GM18511 (cell line): ENCODE measurements around the gene KRT71.
"Not testable (repeated sequence)": the region's sequence is repeated elsewhere in the genome, so short reads cannot be mapped to it uniquely, and the experiment has no call there.

Experiments
- ATAC-seq: cut with Tn5 transposase; IDR thresholded peaks from one replicate; pipeline ENCODE4 v1.9.1; 2021; ENCODE audit warnings: mild to moderate bottlenecking, moderate library complexity; ENCODE audit not compliant: unreplicated experiment

The KRT71 gene

DNA sequence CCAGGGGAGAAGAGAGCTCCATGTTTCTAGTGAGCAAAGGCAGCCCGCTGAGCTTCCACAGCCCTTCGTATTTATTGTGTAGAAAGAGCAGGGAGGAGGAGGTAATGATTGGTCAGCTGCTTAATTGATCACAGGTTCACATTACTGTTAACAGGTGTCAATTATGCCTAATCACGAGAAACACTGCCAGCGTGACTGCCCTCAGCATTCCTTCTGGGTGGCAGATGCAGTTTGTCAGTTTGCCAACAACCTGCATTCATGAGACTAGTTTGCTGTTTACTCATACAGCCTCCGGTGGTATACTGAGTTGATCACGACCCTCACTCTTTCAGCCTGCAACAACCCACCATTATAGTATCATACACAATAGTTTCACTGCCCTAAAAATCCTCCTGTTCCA is 52.4 kb downstream of the KRT71 start:
- ATAC-seq, result not testable (repeated sequence)

DNA sequence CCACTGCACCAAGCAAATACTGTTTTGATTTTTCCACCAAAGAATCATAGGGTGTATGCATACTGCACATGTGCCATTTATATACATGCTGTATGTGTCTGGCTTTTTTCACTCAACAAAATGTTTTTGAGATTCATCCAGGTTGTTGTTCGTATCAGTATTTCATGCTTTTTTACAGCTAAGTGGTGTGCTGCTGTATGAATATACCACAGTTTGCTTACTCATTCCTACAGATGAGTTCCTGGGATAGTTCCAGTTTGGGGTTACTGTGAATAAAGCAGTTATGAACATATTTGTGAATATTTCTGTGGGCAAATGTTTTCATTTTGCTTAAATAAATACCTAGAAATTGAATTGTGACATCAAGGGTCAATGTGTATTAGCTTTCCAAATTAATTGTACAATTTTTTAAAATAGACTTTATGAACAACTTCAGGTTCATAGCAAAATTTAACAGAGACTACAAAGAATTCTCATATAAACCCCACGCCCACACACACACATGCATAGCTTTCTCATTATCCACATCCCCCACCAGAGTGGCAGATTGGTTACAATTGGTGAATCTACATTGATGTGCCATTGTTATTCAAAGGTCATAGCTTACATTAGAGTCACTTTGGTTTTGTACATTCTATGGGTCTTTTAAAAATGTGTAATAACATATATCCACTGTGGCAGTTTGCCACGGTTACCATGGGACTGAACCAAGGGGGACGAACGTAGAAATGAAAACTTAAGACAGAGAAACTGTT is 53.0 kb downstream of the KRT71 start:
- no peak for ATAC-seq

DNA sequence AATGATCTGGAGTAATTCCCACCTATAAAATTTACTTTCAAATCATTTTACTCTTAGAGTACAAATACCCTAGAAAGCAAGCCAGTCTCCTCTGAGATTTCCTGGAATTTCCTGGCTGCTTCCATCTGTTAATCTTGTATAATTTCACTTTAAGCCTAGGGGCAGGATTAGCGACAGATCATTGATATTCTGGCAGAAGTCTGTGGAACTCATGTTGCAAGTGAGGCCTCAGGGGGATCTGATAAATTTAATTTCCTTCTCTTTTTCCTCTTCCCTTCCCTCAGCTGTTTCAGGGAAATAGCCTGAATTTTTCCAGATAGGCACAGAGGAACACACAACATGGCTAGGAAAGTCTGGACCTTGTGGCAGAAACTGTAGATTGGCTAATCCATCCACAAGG is 54.0 kb downstream of the KRT71 start:
- no peak for ATAC-seq

DNA sequence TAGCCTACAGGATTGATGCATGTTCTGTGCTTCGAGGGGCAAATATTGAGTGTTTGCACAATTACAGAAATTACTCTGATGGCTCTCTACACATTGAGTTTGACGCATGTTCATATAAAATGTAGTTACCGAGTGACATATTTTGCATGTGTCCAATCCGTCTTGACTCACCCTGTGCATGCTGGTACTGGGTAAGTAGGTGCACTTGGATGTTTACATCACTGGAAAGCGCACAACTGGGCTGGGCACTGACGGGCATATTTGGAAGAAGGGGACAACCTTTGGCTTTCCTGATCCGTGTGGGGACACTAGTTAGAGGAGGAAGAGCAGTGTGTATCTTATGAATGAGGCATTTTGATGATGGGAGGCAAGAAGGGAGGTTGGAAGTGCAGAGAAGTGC is 55.0 kb downstream of the KRT71 start:
- ATAC-seq, result no peak

DNA sequence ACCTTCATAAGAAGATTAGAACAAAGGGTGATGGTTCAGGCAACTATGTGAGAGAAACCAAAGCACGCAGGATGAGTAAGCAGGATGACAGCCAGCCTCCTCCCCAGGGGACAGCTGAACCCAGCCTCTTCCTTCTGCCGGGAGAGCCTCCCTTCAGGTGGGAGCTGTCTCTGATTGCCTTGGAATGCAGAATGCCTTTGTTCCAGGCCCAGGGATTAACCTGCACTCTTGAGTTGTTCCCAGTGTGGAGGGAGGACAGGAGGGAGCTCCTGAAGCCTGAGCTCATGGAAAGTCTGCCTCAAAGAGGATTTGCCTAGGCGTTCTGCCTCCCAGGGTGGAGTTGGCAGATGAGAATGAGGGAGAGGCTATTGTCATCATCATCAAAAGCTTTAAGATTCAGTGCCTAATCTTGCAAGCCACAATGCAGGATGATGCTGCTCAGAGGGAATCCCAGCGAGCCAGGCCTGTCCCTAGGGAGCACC is 56.3 kb downstream of the KRT71 start:
- ATAC-seq, result no peak

DNA sequence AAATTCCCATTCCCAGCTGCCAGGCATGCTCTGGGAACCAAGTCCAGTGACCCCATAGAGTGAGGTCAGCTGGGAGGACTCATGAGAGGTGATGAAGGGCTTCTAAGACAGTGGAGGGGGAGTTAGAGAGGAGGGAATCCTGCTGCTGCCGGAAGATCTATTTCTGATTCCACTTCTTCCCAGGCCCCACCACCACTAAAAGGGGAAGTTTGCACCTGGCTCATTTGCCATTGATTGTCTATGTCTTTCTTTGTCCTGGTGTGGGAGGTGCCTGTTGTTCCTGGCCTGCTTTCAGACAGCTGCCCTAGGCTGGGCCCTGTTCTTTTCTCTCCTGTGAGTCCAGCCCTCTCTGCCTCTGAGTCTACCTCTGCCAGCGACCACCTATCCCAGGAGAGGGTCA is 56.9 kb downstream of the KRT71 start:
- no peak for ATAC-seq

DNA sequence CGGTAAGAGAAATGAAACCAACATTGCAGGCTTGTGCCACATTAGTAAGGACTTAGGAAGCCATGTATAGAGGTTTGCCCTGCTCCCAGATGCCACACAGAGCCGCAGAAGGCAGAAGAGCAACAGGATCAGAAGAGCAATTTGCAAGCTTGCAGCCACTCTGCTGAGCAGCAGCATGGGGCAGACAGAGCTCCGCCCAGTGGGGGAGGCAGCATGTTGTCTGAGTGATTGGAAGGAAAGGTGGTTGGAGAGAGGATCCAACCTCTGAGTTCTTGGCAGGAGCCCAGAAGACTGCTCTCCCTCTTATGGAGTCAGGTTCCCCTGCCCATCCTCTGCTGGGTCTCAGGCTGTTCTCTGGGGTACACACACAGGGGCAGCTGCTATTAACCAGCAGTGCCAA is 57.6 kb downstream of the KRT71 start:
- no peak for ATAC-seq

DNA sequence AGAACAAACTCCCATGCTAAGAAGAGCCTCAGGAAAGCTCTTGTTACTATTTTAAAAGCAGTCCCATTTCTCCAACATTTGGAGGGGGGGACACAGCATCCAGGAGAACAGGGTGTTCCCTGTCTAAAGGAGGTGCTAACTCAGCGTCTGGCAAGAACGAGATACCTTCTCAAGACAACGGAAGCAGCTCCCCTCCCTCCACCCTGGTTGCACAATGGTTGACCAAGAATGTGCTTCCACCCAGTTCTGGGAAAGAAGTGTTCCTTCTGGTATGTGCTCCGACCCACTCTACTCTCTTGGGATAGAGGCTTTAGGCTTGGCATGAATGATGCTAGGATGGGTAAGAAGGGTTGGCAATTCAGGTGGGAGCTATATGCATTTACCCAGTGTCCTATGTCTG is 58.4 kb downstream of the KRT71 start:
- ATAC-seq, result no peak

DNA sequence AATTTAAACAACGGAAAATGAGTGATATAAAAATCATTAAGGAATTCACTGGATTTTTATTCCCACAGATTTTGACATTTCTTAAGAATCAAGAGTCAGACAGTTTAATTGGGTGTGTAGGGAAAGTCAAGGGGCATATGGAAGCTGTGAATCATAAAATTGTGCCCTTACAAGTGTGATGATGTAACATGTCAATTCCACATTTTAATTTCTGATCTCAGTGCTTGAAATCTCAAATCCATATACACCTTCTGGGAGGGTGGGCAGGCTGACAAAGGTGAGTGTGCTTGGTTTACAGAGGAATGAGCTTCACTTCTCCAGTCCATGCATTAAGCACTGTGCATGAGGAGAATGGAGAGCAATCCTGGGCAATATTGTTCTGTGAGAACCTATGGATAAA is 58.8 kb downstream of the KRT71 start:
- no peak for ATAC-seq
